Ovary (tissue), 3 donors: ENCODE results near the gene FLYWCH2.

Source experiments
- CTCF ChIP-seq, 3 donors: fragments of 450-650 bp in 2 of 3; fragments of 200-600 bp in 1 of 3; IDR thresholded peaks; one replicate each; pipeline versions ENCODE4 v1.5.1 to v1.8.0; 2016 to 2022; ENCODE audit warnings: antibody characterized with exemption in 3 of 3, mild to moderate bottlenecking in 1 of 3
- EP300 ChIP-seq: sonication (generic); formaldehyde crosslinking; IDR thresholded peaks from one replicate; pipeline ENCODE4 v1.6.1; 2017; ENCODE audit warnings: antibody characterized with exemption
- POLR2A ChIP-seq: fragments of 450-650 bp; IDR thresholded peaks from one replicate; pipeline ENCODE4 v1.6.1; 2017; ENCODE audit warnings: antibody characterized with exemption, mild to moderate bottlenecking, moderate library complexity
- donor health status: DM: no; HTN: no; CAD: no.

- TF ChIP-seq CTCF (IDR thresholded peaks at IDR 0.05) (no peak), POLR2A (no peak), EP300 (no peak)
Measured at GRCh38 chr16:2854700-2855309, 28.2 kb upstream of the FLYWCH2 start.
